Right lobe of liver (tissue), 6 donors: ENCODE measurements around the gene WNT7A. TPM values are rescaled to one million over a fixed set of nuclear protein-coding genes. Genes with fewer than 3 reads are reported as not detected.

Experiments
- ATAC-seq, 4 donors: fragments of 200-7000 bp; cut with Tn5 transposase; one replicate each; pipeline ENCODE4 v1.9.1; 2020; ENCODE audit warnings: mild to moderate bottlenecking in 4 of 4, moderate library complexity in 4 of 4
- DNase-seq, 3 donors: peaks; one replicate each; pipeline ENCODE4 v3.0.0-alpha.2; 2020
- H3K27ac ChIP-seq, 3 donors: fragments of 200-600 bp; one replicate each; pipeline ENCODE4 v1.8.0; 2022
- H3K27me3 ChIP-seq, 2 donors: fragments of 200-600 bp; one replicate each; pipeline ENCODE4 v1.8.0; 2022
- H3K36me3 ChIP-seq, 4 donors: fragments of 200-600 bp; sonication (generic) in 1 of 4; one replicate each; pipeline versions ENCODE4 v1.5.1 to v1.8.0; 2017 to 2022; ENCODE audit warnings: control low read depth in 1 of 4
- H3K4me1 ChIP-seq, 4 donors: fragments of 200-600 bp; sonication (generic) in 1 of 4; one replicate each; pipeline versions ENCODE4 v1.5.1 to v1.8.0; 2017 to 2022; ENCODE audit warnings: control low read depth in 1 of 4
- H3K4me3 ChIP-seq, 3 donors: fragments of 200-600 bp; one replicate each; pipeline ENCODE4 v1.8.0; 2022
- H3K9me3 ChIP-seq, 4 donors: fragments of 200-600 bp; sonication (generic) in 1 of 4; one replicate each; pipeline versions ENCODE4 v1.5.1 to v1.8.0; 2017 to 2022; ENCODE audit warnings: control low read depth in 1 of 4
- POLR2A ChIP-seq: fragments of 450-650 bp; IDR thresholded peaks from one replicate; pipeline ENCODE4 v1.6.1; 2017; ENCODE audit warnings: antibody characterized with exemption, mild to moderate bottlenecking
- WGBS: methylation state at CpG from one replicate; pipeline ENCODE4 v1.1.6; 2018; ENCODE audit warnings: low coverage, low lambda C conversion rate; ENCODE audit not compliant: insufficient coverage; ENCODE audit errors: missing lambda C conversion rate; 5-methylcytosine and 5-hydroxymethylcytosine counted together
- intact Hi-C, 2 donors: fragments of 100-400 bp; cut with DNase I; formaldehyde crosslinking; loops; one replicate each; pipeline versions ENCODE4 v1.11.2 to v1.14.1; 2022
- total RNA-seq, 6 experiments: library from RNA; depleted of rRNA in 2 of 6; stranded (reverse); fragments of >200 nt in 2 of 6; fragmentation: NEBNext Ultra II Directional in 3 of 6; extraction: Animal tissue kit (Norgen Biotek cat#: 25700) in 3 of 6; gene quantifications; one replicate each; pipeline versions ENCODE4 v1.1.0 to v1.2.4, GENCODE V29; 2016 to 2023
- TF ChIP-seq, protein P1 (sequence below), 4 donors: fragments of 200-600 bp in 3 of 4; fragments of 450-650 bp in 1 of 4; IDR thresholded peaks; one replicate each; pipeline versions ENCODE4 v1.5.1 to v1.8.0; 2016 to 2022; ENCODE audit warnings: antibody characterized with exemption in 4 of 4, mild to moderate bottlenecking in 2 of 4
- donor health status: DM: no; HTN: yes; CAD: no.
- donor health status: DM: no; HTN: no; CAD: no.
- donor health status: DM: no; HTN: no; CAD: no.
- donor health status: DM: no; HTN: yes; CAD: no.
- donor health status: DM: no; HTN: yes; CAD: no.

Gene WNT7A
- total RNA-seq, 6 experiments from 2014 or later: not detected

DNA sequence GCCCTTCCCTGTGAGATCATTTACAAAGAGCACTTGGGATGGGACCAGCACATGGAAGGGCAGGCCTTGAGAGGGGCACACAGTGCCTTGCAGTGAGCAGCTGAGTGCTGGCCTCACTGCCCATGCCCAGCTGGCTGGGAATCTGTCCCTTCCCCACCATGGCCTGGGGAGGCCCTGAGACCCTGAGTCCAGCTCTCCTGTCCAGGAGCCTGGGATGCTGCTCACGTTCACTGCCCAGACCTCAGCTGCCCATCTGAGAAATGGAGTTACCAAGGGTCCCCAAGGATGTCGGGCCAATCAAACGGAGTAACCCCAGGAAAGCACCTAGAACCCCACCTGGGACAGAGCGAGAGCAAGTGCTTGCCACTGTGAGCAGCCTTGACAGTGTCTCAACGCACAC lies 35.6 kb downstream of the WNT7A start:
- intact Hi-C loops: no loop called here
- Histone ChIP-seq H3K9me3 (no peaks in the 10 kb centered on the region), H3K4me3 (no peak overlapping the region), H3K27me3 (no peaks in the 10 kb centered on the region), H3K27ac (no peak overlapping the region), H3K4me1 (no peaks in the 10 kb centered on the region), H3K36me3 (no peaks in the 10 kb centered on the region)
- TF ChIP-seq, protein P1, sequence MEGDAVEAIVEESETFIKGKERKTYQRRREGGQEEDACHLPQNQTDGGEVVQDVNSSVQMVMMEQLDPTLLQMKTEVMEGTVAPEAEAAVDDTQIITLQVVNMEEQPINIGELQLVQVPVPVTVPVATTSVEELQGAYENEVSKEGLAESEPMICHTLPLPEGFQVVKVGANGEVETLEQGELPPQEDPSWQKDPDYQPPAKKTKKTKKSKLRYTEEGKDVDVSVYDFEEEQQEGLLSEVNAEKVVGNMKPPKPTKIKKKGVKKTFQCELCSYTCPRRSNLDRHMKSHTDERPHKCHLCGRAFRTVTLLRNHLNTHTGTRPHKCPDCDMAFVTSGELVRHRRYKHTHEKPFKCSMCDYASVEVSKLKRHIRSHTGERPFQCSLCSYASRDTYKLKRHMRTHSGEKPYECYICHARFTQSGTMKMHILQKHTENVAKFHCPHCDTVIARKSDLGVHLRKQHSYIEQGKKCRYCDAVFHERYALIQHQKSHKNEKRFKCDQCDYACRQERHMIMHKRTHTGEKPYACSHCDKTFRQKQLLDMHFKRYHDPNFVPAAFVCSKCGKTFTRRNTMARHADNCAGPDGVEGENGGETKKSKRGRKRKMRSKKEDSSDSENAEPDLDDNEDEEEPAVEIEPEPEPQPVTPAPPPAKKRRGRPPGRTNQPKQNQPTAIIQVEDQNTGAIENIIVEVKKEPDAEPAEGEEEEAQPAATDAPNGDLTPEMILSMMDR (IDR thresholded peaks at IDR 0.05): no peak
- no peak for TF ChIP-seq POLR2A
- 54% methylated on average over 4 of the region's 5 CpGs for WGBS
- no peak for DNase-seq
- ATAC-seq: no peak

DNA sequence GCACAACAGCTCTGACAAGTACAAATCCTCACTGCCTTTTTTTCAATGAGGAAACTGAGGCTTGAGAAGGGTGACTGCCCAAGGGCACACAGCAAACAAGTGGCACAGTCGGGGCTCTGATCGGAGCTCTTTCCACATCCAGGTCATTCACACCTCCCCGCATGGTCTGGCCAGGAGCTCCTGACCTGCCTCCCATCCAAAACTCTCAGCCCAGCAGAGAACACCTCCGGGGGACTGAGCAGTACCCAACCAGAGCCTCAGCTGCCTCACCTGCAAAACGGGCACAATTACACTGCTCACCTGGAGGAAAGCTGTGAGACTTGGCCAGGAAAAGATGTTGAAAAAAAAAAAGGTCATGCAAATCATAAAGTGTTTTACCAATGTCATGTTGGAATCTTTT lies 36.5 kb downstream of the WNT7A start:
- H3K36me3 ChIP-seq: no peaks in the 10 kb centered on the region
- no peaks in the 10 kb centered on the region for H3K4me1 ChIP-seq
- no peaks in the 10 kb centered on the region for H3K27me3 ChIP-seq
- 27% methylated on average over 3 of the region's 5 CpGs for WGBS
- H3K9me3 ChIP-seq: no peaks in the 10 kb centered on the region
- H3K27ac ChIP-seq: no peak overlapping the region
- DNase-seq: no peak
- intact Hi-C loops: no loop called here
- no peak for ATAC-seq
- H3K4me3 ChIP-seq: no peak overlapping the region
- TF ChIP-seq, protein P1 (IDR thresholded peaks at IDR 0.05): no peak
- no peak for TF ChIP-seq POLR2A

DNA sequence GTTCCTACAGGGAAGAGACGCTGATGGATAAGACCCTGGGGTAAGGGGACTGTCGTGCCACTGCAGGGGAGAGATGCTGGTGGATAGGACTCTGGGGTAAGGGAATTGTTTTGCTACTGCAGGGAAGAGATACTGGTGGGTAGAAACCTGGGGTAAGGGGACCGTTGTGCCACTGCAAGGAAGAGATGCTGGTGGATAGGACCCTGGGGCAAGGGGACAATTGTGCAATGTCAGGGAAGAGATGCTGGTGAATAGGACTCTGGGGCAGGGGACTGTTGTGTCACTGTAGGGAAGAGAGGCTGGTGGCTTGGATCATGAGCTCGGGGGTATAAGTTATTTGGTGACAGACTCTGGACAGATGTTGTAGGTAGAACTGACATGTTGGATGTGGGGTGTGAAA lies 37.6 kb downstream of the WNT7A start:
- H3K27ac ChIP-seq: no peak overlapping the region

DNA sequence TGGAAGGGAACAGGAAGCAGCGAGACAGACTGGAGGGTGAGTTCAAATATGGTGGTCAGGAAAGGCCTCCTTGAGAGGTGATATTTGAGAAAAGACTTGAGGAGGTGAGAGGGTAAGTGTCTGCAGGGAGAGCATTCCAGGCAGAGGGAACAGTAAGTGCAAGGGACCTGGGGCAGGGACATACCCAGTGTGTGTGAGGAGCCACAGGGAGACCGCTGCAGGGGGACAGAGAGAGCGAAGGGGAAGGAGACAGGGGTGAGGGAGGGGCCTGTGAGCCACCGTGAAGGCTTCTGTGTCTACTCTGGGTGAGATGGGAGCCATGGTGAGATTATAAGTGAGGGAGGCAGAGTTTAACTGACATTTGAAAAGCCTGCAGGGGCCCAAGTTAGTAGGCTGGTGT lies 38.0 kb downstream of the WNT7A start:
- H3K27ac ChIP-seq: no peak overlapping the region
- no peak overlapping the region for H3K4me3 ChIP-seq
- WGBS: 46% methylated on average over 4 of the region's 4 CpGs
- intact Hi-C loops: no loop called here
- DNase-seq (no peak), ATAC-seq (no peak)
- no peaks in the 10 kb centered on the region for H3K9me3 ChIP-seq
- TF ChIP-seq, protein P1 (IDR thresholded peaks at IDR 0.05): no peak
- TF ChIP-seq POLR2A: no peak
- no peaks in the 10 kb centered on the region for H3K4me1 ChIP-seq
- H3K27me3 ChIP-seq: no peaks in the 10 kb centered on the region
- no peaks in the 10 kb centered on the region for H3K36me3 ChIP-seq

More for the DNA sequence above, 37.6 kb downstream of the WNT7A start:
- Histone ChIP-seq H3K4me3 (no peak overlapping the region), H3K36me3 (no peaks in the 10 kb centered on the region), H3K4me1 (no peaks in the 10 kb centered on the region), H3K9me3 (no peaks in the 10 kb centered on the region), H3K27me3 (no peaks in the 10 kb centered on the region)
- TF ChIP-seq, protein P1 (IDR thresholded peaks at IDR 0.05): no peak
- intact Hi-C loops: no loop called here
- ATAC-seq (no peak), DNase-seq (no peak)
- 39% methylated on average over 4 of the region's 4 CpGs for WGBS

DNA sequence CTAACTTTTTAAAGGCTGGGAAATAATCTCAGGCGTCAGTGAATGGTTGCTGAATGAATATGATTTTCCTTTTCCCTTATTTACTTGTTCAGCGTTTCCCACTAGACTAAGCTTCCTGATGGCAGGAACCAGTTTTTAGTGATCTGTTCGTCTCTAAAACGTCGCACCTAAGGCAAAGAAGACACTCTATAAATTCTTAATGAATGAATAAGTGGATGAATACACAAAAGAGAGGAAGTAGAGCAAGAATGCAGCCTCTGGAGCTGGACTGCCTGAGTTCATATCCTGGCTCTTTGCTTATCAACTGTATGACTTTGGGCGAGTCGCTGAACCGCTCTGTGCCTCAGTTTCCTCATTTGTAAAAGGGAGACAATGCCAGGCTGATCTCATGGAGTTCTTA lies 38.7 kb downstream of the WNT7A start:
- intact Hi-C loops: no loop called here

More for the DNA sequence above, 38.7 kb downstream of the WNT7A start:
- ATAC-seq (no peak), DNase-seq (no peak)
- Histone ChIP-seq H3K9me3 (no peaks in the 10 kb centered on the region), H3K27ac (no peak overlapping the region), H3K27me3 (no peaks in the 10 kb centered on the region), H3K36me3 (no peaks in the 10 kb centered on the region), H3K4me3 (no peak overlapping the region), H3K4me1 (no peaks in the 10 kb centered on the region)
- 49% methylated on average over 8 of the region's 8 CpGs for WGBS
- TF ChIP-seq, protein P1 (IDR thresholded peaks at IDR 0.05): no peak
- no peak for TF ChIP-seq POLR2A
